Sigmoid colon (tissue), 7 donors: ENCODE data around the gene IGFL3. TPM values are rescaled to one million over a fixed set of nuclear protein-coding genes. Genes with fewer than 3 reads are reported as not detected.

Experiments
- DNase-seq: peaks from one replicate; pipeline ENCODE4 v3.0.0-alpha.2; 2019
- H3K27ac ChIP-seq, 4 donors: fragments of 200-600 bp; sonication (generic); one replicate each; pipeline ENCODE4 v1.5.1; 2016 to 2019; ENCODE audit warnings: mild to moderate bottlenecking in 1 of 4
- H3K27me3 ChIP-seq, 3 donors: fragments of 200-600 bp; sonication (generic); one replicate each; pipeline ENCODE4 v1.5.1; 2019; ENCODE audit warnings: mild to moderate bottlenecking in 1 of 3
- H3K36me3 ChIP-seq, 4 donors: fragments of 200-600 bp; sonication (generic); one replicate each; pipeline ENCODE4 v1.5.1; 2016 to 2019
- H3K4me1 ChIP-seq, 4 donors: fragments of 200-600 bp; sonication (generic); one replicate each; pipeline ENCODE4 v1.5.1; 2017 to 2019
- H3K4me3 ChIP-seq, 4 donors: fragments of 200-600 bp; sonication (generic); one replicate each; pipeline ENCODE4 v1.5.1; 2017 to 2019; ENCODE audit warnings: mild to moderate bottlenecking in 2 of 4, moderate library complexity in 1 of 4
- H3K9me3 ChIP-seq, 4 donors: fragments of 200-600 bp in 3 of 4; sonication (generic) in 3 of 4; one replicate each; pipeline versions ENCODE4 v1.5.1 to v1.6.1; 2013 to 2019
- EP300 ChIP-seq, 4 donors: sonication (generic); formaldehyde crosslinking; IDR thresholded peaks; one replicate each; pipeline ENCODE4 v1.6.1; 2017; ENCODE audit warnings: antibody characterized with exemption in 4 of 4
- POLR2A ChIP-seq, 2 donors: fragments of 450-650 bp; IDR thresholded peaks; one replicate each; pipeline ENCODE4 v1.6.1; 2016; ENCODE audit warnings: antibody characterized with exemption in 2 of 2, mild to moderate bottlenecking in 2 of 2, moderate library complexity in 2 of 2
- POLR2AphosphoS5 ChIP-seq, 4 donors: sonication (generic); formaldehyde crosslinking; IDR thresholded peaks; one replicate each; pipeline ENCODE4 v1.6.1; 2017; ENCODE audit warnings: antibody characterized with exemption in 4 of 4
- WGBS, 2 donors: extraction: QIAGEN DNeasy Blood & Tissue Kit; methylation state at CpG; one replicate each; pipeline ENCODE4 v1.1.7; 2013; 5-methylcytosine and 5-hydroxymethylcytosine counted together
- intact Hi-C: fragments of 100-400 bp; cut with DNase I; formaldehyde crosslinking; loops from one replicate; pipeline ENCODE4 v1.15.1; 2023
- polyA plus RNA-seq, 3 donors: library from polyadenylated mRNA; stranded (reverse); fragments of 200-250 nt; gene quantifications; one replicate each; pipeline ENCODE4 v1.2.3, GENCODE V29; 2013
- total RNA-seq, 4 donors: library from RNA; depleted of rRNA; stranded (reverse); fragments of >200 nt; gene quantifications; one replicate each; pipeline ENCODE4 v1.1.0, GENCODE V29; 2016
- TF ChIP-seq, protein P1 (sequence below), 4 experiments: fragments of 450-650 bp in 3 of 4; fragments of 200-600 bp in 1 of 4; IDR thresholded peaks; one replicate each; pipeline ENCODE4 v1.5.1; 2016 to 2019; ENCODE audit warnings: antibody characterized with exemption in 4 of 4, mild to moderate bottlenecking in 3 of 4, moderate library complexity in 2 of 4
- donor health status: healthy with polysubstance abuse.
- donor health status: Bipolar disorder and iron deficiency.
- donor health status: healthy.

The IGFL3 gene
- total and polyA plus RNA-seq, 7 donors, result not detected

- no peaks in the 10 kb centered on the region for H3K36me3 ChIP-seq
- WGBS, 2 donors, result 20 to 24% methylated on average over 6 of the region's 6 CpGs
- intact Hi-C loops, result loop anchor here (1.0 to 2.0 kb wide), 3 partner anchors 49 to 188 kb away; no protein-coding TSS in a partner anchor
- H3K4me3 ChIP-seq, result peak overlapping the region in 3 of 4 donors; percentile 4 to 36 (median 13)
- H3K27ac ChIP-seq, result no peak overlapping the region
- H3K9me3 ChIP-seq, result no peaks in the 10 kb centered on the region
- H3K27me3 ChIP-seq, result peaks cover 16 to 43% (median 39%) of the 10 kb centered on the region in 3 donors
- DNase-seq, result no peak
- no peak for TF ChIP-seq EP300 (IDR thresholded peaks at IDR 0.05)
- no peak for TF ChIP-seq POLR2A (IDR thresholded peaks at IDR 0.05)
- TF ChIP-seq, protein P1, sequence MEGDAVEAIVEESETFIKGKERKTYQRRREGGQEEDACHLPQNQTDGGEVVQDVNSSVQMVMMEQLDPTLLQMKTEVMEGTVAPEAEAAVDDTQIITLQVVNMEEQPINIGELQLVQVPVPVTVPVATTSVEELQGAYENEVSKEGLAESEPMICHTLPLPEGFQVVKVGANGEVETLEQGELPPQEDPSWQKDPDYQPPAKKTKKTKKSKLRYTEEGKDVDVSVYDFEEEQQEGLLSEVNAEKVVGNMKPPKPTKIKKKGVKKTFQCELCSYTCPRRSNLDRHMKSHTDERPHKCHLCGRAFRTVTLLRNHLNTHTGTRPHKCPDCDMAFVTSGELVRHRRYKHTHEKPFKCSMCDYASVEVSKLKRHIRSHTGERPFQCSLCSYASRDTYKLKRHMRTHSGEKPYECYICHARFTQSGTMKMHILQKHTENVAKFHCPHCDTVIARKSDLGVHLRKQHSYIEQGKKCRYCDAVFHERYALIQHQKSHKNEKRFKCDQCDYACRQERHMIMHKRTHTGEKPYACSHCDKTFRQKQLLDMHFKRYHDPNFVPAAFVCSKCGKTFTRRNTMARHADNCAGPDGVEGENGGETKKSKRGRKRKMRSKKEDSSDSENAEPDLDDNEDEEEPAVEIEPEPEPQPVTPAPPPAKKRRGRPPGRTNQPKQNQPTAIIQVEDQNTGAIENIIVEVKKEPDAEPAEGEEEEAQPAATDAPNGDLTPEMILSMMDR (IDR thresholded peaks at IDR 0.05), result peak in 2 of 4 experiments; percentile 4 to 47
- TF ChIP-seq POLR2AphosphoS5 (IDR thresholded peaks at IDR 0.05), result no peak
- peaks cover 0 to 19% (median 11%) of the 10 kb centered on the region in 4 donors for H3K4me1 ChIP-seq
Observed at GRCh38 chr19:46077815-46078167, 46.7 kb downstream of the IGFL3 start.

GRCh38 chr19:46076951-46077814 lies 47.3 kb downstream of the IGFL3 start:
- H3K4me1 ChIP-seq, result peaks cover 0 to 19% (median 11%) of the 10 kb centered on the region in 4 donors
- H3K36me3 ChIP-seq, result no peaks in the 10 kb centered on the region
- no peak overlapping the region for H3K27ac ChIP-seq
- DNase-seq, result peak; percentile 73
- peak overlapping the region; percentile 4 to 36 (median 22) for H3K4me3 ChIP-seq
- no peaks in the 10 kb centered on the region for H3K9me3 ChIP-seq
- no peak for TF ChIP-seq POLR2AphosphoS5 (IDR thresholded peaks at IDR 0.05)
- TF ChIP-seq, protein P1 (IDR thresholded peaks at IDR 0.05), result peak in 3 of 4 experiments; percentile 42 to 55 (median 48)
- H3K27me3 ChIP-seq, result peaks cover 16 to 45% (median 43%) of the 10 kb centered on the region in 3 donors
- intact Hi-C loops, result loop anchor here (1.0 to 2.0 kb wide), 2 partner anchors 48 to 188 kb away; no protein-coding TSS in a partner anchor
- WGBS, 2 donors, result 3 to 4% methylated on average over 50 of the region's 50 CpGs

DNA sequence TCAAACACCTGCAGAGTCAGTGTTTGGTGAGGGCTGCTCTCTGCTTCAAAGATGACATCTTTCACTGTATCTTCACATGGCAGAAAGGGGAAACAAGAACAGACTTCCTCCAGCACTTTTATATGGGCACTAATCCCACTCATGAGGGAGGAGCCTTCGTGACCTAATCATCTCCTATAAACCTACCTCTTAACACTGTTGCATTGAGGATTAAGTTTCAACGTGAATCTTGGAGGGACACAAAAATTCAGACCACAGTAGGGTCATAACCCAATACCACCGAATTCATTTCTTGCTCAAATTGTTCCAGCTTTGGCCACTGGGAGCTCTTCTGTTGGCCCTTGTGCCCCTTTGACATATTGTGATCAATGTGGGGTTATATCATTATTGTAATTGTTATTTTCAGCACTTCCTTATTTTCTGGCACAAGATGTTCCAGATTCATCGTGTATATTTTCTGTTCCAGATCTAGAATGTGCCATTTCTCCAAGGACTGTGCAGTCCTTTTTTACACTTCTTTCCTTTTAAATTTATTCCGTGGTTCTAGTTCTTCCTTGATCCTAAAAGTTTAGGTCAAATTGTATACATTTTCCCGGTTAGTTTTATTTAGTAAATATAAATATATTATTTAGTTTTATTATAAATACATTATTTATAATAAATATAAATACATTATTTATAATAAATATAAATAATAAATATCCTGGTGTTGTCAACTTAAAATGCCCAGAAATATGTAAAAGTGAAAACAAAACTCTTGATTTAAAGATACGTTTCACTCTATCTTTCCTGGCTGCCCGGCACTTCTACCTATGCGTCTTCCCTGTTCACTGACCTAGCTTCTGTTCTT lies 48.2 kb downstream of the IGFL3 start:
- intact Hi-C loops, result loop anchor here (2.0 kb wide), 1 partner anchor 47 kb away; no protein-coding TSS in a partner anchor
- no peaks in the 10 kb centered on the region for H3K36me3 ChIP-seq
- H3K4me1 ChIP-seq, result peaks cover 0 to 19% (median 11%) of the 10 kb centered on the region in 4 donors
- peaks cover 16 to 54% (median 51%) of the 10 kb centered on the region in 3 donors for H3K27me3 ChIP-seq
- TF ChIP-seq, protein P1 (IDR thresholded peaks at IDR 0.05), result no peak
- TF ChIP-seq EP300 (IDR thresholded peaks at IDR 0.05) (no peak), POLR2A (IDR thresholded peaks at IDR 0.05) (no peak), POLR2AphosphoS5 (IDR thresholded peaks at IDR 0.05) (no peak)
- DNase-seq, result no peak
- no peak overlapping the region for H3K27ac ChIP-seq
- WGBS, 2 donors, result 18 to 36% methylated on average over 9 of the region's 9 CpGs
- no peak overlapping the region for H3K4me3 ChIP-seq
- H3K9me3 ChIP-seq, result no peaks in the 10 kb centered on the region

DNA sequence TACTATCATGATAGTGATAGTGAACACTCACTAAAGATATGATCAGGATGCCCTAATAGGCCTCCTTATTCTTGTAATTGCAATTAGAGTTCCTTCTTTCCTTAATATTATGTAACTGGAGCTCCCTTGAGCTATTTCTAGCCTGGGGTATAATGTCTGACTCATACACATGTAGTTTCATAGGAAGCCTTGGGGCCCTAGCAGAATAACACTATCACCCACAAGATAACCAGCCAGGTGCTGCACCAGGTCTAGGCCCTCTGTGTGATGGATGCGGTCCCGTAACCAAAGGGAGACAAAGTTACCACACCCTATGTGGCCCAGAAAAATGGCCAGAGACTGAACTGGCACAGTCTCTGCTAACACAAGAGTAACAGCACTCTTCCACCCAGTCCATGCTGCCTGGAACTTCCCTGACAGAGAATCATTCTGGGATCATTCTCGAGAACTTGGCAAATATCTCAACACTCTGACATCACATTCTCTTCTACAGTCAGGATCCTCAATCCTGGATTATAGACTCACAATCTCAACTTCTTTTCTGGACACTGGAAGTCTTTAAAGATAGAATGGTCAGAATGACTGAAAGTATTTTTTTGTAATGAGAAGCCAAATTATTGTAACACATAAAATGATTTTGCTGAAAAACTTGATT lies 51.1 kb downstream of the IGFL3 start:
- no peaks in the 10 kb centered on the region for H3K9me3 ChIP-seq
- WGBS, 2 donors, result 87% methylated on average over 3 of the region's 3 CpGs
- intact Hi-C loops, result no loop called here
- peaks cover 16 to 57% (median 57%) of the 10 kb centered on the region in 3 donors for H3K27me3 ChIP-seq
- H3K27ac ChIP-seq, result no peak overlapping the region
- H3K4me3 ChIP-seq, result no peak overlapping the region
- H3K4me1 ChIP-seq, result peaks cover 0 to 15% (median 11%) of the 10 kb centered on the region in 4 donors
- TF ChIP-seq POLR2A (IDR thresholded peaks at IDR 0.05) (no peak), EP300 (IDR thresholded peaks at IDR 0.05) (no peak), POLR2AphosphoS5 (IDR thresholded peaks at IDR 0.05) (no peak)
- TF ChIP-seq, protein P1 (IDR thresholded peaks at IDR 0.05), result no peak
- no peaks in the 10 kb centered on the region for H3K36me3 ChIP-seq
- DNase-seq, result no peak
